H9 (cell line): ENCODE measurements around the gene TMEM114. TPM values are rescaled to one million over a fixed set of nuclear protein-coding genes. Genes with fewer than 3 reads are reported as not detected.
A peak's percentile ranks its signal among the peaks of the same experiment; 100 is the strongest.

Experiments used
- DNase-seq: peaks from one replicate; pipeline ENCODE4 v3.0.0-alpha.2; 2017
- H2AFZ ChIP-seq: one replicate; pipeline ENCODE4 v1.6.1; 2013; ENCODE audit warnings: mild to moderate bottlenecking, low read length, control low read depth, moderate library complexity
- H2AK5ac ChIP-seq: 2 replicates; pipeline ENCODE4 v1.6.1; 2013; ENCODE audit warnings: low read length, control low read depth, mixed read lengths; ENCODE audit not compliant: insufficient read length
- H2BK120ac ChIP-seq: one replicate; pipeline ENCODE4 v1.6.1; 2013; ENCODE audit warnings: low read depth, mild to moderate bottlenecking, low read length, control low read depth, inconsistent platforms; ENCODE audit not compliant: poor library complexity, severe bottlenecking
- H2BK12ac ChIP-seq: 2 replicates; pipeline ENCODE4 v1.6.1; 2013; ENCODE audit warnings: low read length, control low read depth, mixed read lengths, low read depth; ENCODE audit not compliant: insufficient read length
- H2BK15ac ChIP-seq: 2 replicates; pipeline ENCODE4 v1.6.1; 2013; ENCODE audit warnings: low read depth, low read length, control low read depth
- H2BK20ac ChIP-seq: one replicate; pipeline ENCODE4 v1.6.1; 2013; ENCODE audit warnings: low read depth, mild to moderate bottlenecking, low read length, control low read depth, inconsistent platforms; ENCODE audit not compliant: poor library complexity, severe bottlenecking
- H2BK5ac ChIP-seq: 2 replicates; pipeline ENCODE4 v1.6.1; 2013; ENCODE audit warnings: low read length, control low read depth, mixed read lengths; ENCODE audit not compliant: insufficient read length
- H3K14ac ChIP-seq: 2 replicates; pipeline ENCODE4 v1.6.1; 2013; ENCODE audit warnings: low read length, control low read depth; ENCODE audit not compliant: insufficient read depth
- H3K18ac ChIP-seq: 2 replicates; pipeline ENCODE4 v1.6.1; 2013; ENCODE audit warnings: low read depth, mild to moderate bottlenecking, mixed read lengths, low read length, control low read depth; ENCODE audit not compliant: insufficient read length
- H3K23ac ChIP-seq: 2 replicates; pipeline ENCODE4 v1.6.1; 2013; ENCODE audit warnings: low read length, control low read depth, mixed read lengths, low read depth; ENCODE audit not compliant: insufficient read length
- H3K23me2 ChIP-seq: 2 replicates; pipeline ENCODE4 v1.6.1; 2013; ENCODE audit warnings: low read depth, mild to moderate bottlenecking, mixed read lengths, low read length, control low read depth; ENCODE audit not compliant: insufficient read length, poor library complexity, severe bottlenecking
- H3K27ac ChIP-seq: 2 replicates; pipeline ENCODE4 v1.5.1; 2013; ENCODE audit warnings: low read length, control low read depth, mixed read lengths, low read depth; ENCODE audit not compliant: insufficient read length
- H3K27me3 ChIP-seq: 2 replicates; pipeline ENCODE4 v1.6.1; 2013; ENCODE audit warnings: low read length, control low read depth, inconsistent platforms; ENCODE audit not compliant: insufficient read depth
- H3K4ac ChIP-seq: 2 replicates; pipeline ENCODE4 v1.6.1; 2013; ENCODE audit warnings: low read depth, mild to moderate bottlenecking, control low read depth, inconsistent platforms, low read length, moderate library complexity
- H3K4me1 ChIP-seq: 2 replicates; pipeline ENCODE4 v1.6.1; 2013; ENCODE audit warnings: low read length, control low read depth, inconsistent platforms; ENCODE audit not compliant: insufficient read depth
- H3K4me2 ChIP-seq: 2 replicates; pipeline ENCODE4 v1.6.1; 2013; ENCODE audit warnings: low read length, control low read depth, mixed read lengths; ENCODE audit not compliant: insufficient read length, insufficient read depth
- H3K56ac ChIP-seq: 2 replicates; pipeline ENCODE4 v1.6.1; 2013; ENCODE audit warnings: low read depth, mild to moderate bottlenecking, mixed read lengths, low read length, control low read depth; ENCODE audit not compliant: insufficient read length
- H3K79me1 ChIP-seq: 2 replicates; pipeline ENCODE4 v1.6.1; 2013; ENCODE audit warnings: low read depth, mild to moderate bottlenecking, moderate library complexity, low read length, control low read depth, inconsistent platforms; ENCODE audit not compliant: insufficient read depth, poor library complexity, severe bottlenecking
- H3K79me2 ChIP-seq: 2 replicates; pipeline ENCODE4 v1.6.1; 2013; ENCODE audit warnings: low read length, control low read depth, inconsistent platforms; ENCODE audit not compliant: insufficient read depth
- H3K9ac ChIP-seq: 2 replicates; pipeline ENCODE4 v1.6.1; 2013; ENCODE audit warnings: low read length, control low read depth, mixed read lengths; ENCODE audit not compliant: insufficient read length; ENCODE audit errors: extremely low read depth
- H3K9me3 ChIP-seq: one replicate; pipeline ENCODE4 v1.6.1; 2013; ENCODE audit warnings: low read depth, low read length, inconsistent platforms; ENCODE audit not compliant: control insufficient read depth
- H3T11ph ChIP-seq: one replicate; pipeline ENCODE4 v1.6.1; 2013; ENCODE audit warnings: mild to moderate bottlenecking, low read length, control low read depth, inconsistent platforms
- H4K20me1 ChIP-seq: one replicate; pipeline ENCODE4 v1.6.1; 2013; ENCODE audit not compliant: control insufficient read depth, insufficient read length, insufficient read depth
- H4K5ac ChIP-seq: 2 replicates; pipeline ENCODE4 v1.6.1; 2013; ENCODE audit warnings: low read depth, mild to moderate bottlenecking, mixed read lengths, low read length, control low read depth; ENCODE audit not compliant: insufficient read length
- H4K8ac ChIP-seq: replicated peaks from 2 replicates; pipeline ENCODE4 v1.6.1; 2013; ENCODE audit warnings: low read length, control low read depth, mixed read lengths, low read depth; ENCODE audit not compliant: insufficient read length
- H4K91ac ChIP-seq: 2 replicates; pipeline ENCODE4 v1.6.1; 2013; ENCODE audit warnings: low read depth, mild to moderate bottlenecking, moderate library complexity, mixed read lengths, low read length, control low read depth; ENCODE audit not compliant: insufficient read length
- H3K27ac Mint-ChIP-seq, 3 experiments: 2 replicates in 2 of 3; 3 replicates in 1 of 3; pipeline ENCODE4 v1.8.0; 2020 to 2021; ENCODE audit warnings: mixed read lengths in 3 of 3, mild to moderate bottlenecking in 1 of 3, moderate library complexity in 1 of 3
- H3K27me3 Mint-ChIP-seq: 2 replicates; pipeline ENCODE4 v1.8.0; 2021; ENCODE audit warnings: low read depth, mild to moderate bottlenecking, moderate library complexity, mixed read lengths
- H3K36me3 Mint-ChIP-seq, 3 experiments: 2 replicates in 2 of 3; 3 replicates in 1 of 3; pipeline ENCODE4 v1.8.0; 2020 to 2021; ENCODE audit warnings: low read depth in 3 of 3, mixed read lengths in 3 of 3; ENCODE audit not compliant: insufficient read depth in 1 of 3
- H3K4me1 Mint-ChIP-seq, 2 experiments: 2 replicates each; pipeline ENCODE4 v1.8.0; 2020; ENCODE audit warnings: mixed read lengths in 2 of 2
- H3K4me3 Mint-ChIP-seq, 2 experiments: 2 replicates in 1 of 2; 3 replicates in 1 of 2; pipeline ENCODE4 v1.8.0; 2020 to 2021; ENCODE audit warnings: mild to moderate bottlenecking in 2 of 2, mixed read lengths in 2 of 2, moderate library complexity in 1 of 2
- H3K9me3 Mint-ChIP-seq, 2 experiments: 2 replicates in 1 of 2; 3 replicates in 1 of 2; pipeline ENCODE4 v1.8.0; 2020; ENCODE audit warnings: mild to moderate bottlenecking in 2 of 2, mixed read lengths in 2 of 2, moderate library complexity in 1 of 2
- WGBS: extraction: QIAGEN DNeasy Blood & Tissue Kit; methylation state at CpG from one replicate; pipeline ENCODE4 v1.1.7; 2013; ENCODE audit warnings: missing lambda C conversion rate, low lambda C conversion rate, mixed read lengths; ENCODE audit not compliant: insufficient read length; ENCODE audit errors: extremely low coverage; 5-methylcytosine and 5-hydroxymethylcytosine counted together
- total RNA-seq: library from RNA; stranded (reverse); gene quantifications from 2 replicates; pipeline ENCODE4 v1.2.1, GENCODE V29; 2021
- TF ChIP-seq, protein P1 (sequence below): fragments of 200-600 bp; sonication (generic); conservative IDR thresholded peaks from 3 replicates; pipeline ENCODE4 v1.8.0; 2021; ENCODE audit warnings: antibody characterized with exemption, mild to moderate bottlenecking

Gene TMEM114
- total RNA-seq, 1 experiment from 2014 or later = 0.33 TPM

DNA sequence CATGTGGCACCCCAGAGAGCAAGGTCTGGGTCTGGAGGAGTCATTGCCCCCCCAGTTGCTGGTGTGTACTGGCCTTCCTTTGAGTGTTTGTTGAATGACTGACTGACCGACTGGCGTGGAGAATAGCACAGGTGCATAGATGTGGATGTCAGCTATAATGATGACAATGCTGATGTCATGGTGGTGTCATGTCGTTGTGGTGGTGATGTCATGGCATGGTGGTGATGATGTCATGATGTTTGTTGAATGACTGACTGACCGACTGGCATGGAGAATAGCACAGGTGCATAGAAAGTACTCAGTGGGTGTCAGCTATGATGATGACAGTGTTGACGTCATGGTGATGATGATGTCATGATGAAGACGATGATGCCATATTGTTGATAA lies 22.1 kb downstream of the TMEM114 start:
- Mint-ChIP-seq H3K27ac (peak overlapping the region in 1 of 3 experiments; percentile 22; a peak in 2 of 7 replicates), H3K36me3 (no peaks in the 10 kb centered on the region), H3K4me1 (peaks cover 22 to 40% of the 10 kb centered on the region in 2 experiments), H3K9me3 (peaks cover 4 to 6% of the 10 kb centered on the region in 2 experiments; a peak in 3 of 5 replicates), H3K27me3 (no peaks in the 10 kb centered on the region), H3K4me3 (no peak overlapping the region)
- H2BK120ac ChIP-seq = no peak overlapping the region
- no peak overlapping the region for H3K56ac ChIP-seq
- no peak overlapping the region for H2BK15ac ChIP-seq
- TF ChIP-seq, protein P1, sequence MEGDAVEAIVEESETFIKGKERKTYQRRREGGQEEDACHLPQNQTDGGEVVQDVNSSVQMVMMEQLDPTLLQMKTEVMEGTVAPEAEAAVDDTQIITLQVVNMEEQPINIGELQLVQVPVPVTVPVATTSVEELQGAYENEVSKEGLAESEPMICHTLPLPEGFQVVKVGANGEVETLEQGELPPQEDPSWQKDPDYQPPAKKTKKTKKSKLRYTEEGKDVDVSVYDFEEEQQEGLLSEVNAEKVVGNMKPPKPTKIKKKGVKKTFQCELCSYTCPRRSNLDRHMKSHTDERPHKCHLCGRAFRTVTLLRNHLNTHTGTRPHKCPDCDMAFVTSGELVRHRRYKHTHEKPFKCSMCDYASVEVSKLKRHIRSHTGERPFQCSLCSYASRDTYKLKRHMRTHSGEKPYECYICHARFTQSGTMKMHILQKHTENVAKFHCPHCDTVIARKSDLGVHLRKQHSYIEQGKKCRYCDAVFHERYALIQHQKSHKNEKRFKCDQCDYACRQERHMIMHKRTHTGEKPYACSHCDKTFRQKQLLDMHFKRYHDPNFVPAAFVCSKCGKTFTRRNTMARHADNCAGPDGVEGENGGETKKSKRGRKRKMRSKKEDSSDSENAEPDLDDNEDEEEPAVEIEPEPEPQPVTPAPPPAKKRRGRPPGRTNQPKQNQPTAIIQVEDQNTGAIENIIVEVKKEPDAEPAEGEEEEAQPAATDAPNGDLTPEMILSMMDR = no peak
- H4K5ac ChIP-seq = no peak overlapping the region
- no peaks in the 10 kb centered on the region for H3K23me2 ChIP-seq
- no peak overlapping the region for H3K23ac ChIP-seq
- no peak overlapping the region for H2AK5ac ChIP-seq
- no peak overlapping the region for H3K27ac ChIP-seq
- no peak overlapping the region for H2BK20ac ChIP-seq
- H3K27me3 ChIP-seq = no peaks in the 10 kb centered on the region
- H4K20me1 ChIP-seq = no peaks in the 10 kb centered on the region
- H3K79me2 ChIP-seq = no peaks in the 10 kb centered on the region
- H2AFZ ChIP-seq = no peak overlapping the region
- H3K4me1 ChIP-seq = no peaks in the 10 kb centered on the region; the same call in 1 of the 2 replicates
- no peak overlapping the region for H2BK12ac ChIP-seq
- no peak overlapping the region for H3K4ac ChIP-seq
- no CpG with 5 or more reads among the region's 6 CpGs for WGBS
- no peak overlapping the region for H3K9ac ChIP-seq
- H3K79me1 ChIP-seq = no peaks in the 10 kb centered on the region
- no peak overlapping the region for H2BK5ac ChIP-seq
- no peak overlapping the region for H4K91ac ChIP-seq
- DNase-seq = no peak
- no peak overlapping the region for H3T11ph ChIP-seq
- H3K9me3 ChIP-seq = no peaks in the 10 kb centered on the region
- H3K4me2 ChIP-seq = no peak overlapping the region
- H3K18ac ChIP-seq = no peak overlapping the region
- no peak overlapping the region for H4K8ac ChIP-seq
- no peak overlapping the region for H3K14ac ChIP-seq
